GM12878 (cell line): ENCODE measurements around the gene LGALS9B. TPM values are rescaled to one million over a fixed set of nuclear protein-coding genes. Genes with fewer than 3 reads are reported as not detected.
"Not testable (repeated sequence)": the region's sequence is repeated elsewhere in the genome, so short reads cannot be mapped to it uniquely, and the experiment has no call there.

Source experiments
- ATAC-seq: fragments of 200-7000 bp; cut with Tn5 transposase; 3 replicates; pipeline ENCODE4 v1.9.1; 2020; ENCODE audit warnings: mild to moderate bottlenecking, moderate library complexity
- BruUV-seq: library from RNA; stranded (reverse); fragments of 400-500 nt; replicated peaks from 2 replicates; lab custom pipeline; 2021; lab: Mats Ljungman, UMichigan
- CTCF ChIA-PET: fragments of 300-600 bp; sonication (Branson Sonifier 250); formaldehyde crosslinking; extraction: SDS; loops from one replicate; lab custom pipeline; 2021; ENCODE audit warnings: inconsistent platforms; lab: Yijun Ruan, JAX
- POLR2A ChIA-PET: fragments of 350-600 bp; formaldehyde crosslinking; extraction: SDS; loops from one replicate; lab custom pipeline; 2021; ENCODE audit warnings: inconsistent platforms; lab: Charles Lee
- RAD21 ChIA-PET: fragments of 300-600 bp; sonication (Branson Sonifier 250); formaldehyde crosslinking; loops from one replicate; lab custom pipeline; 2023; ENCODE audit warnings: antibody characterized with exemption; ENCODE audit not compliant: unreplicated experiment; lab: Charles Lee
- SMC1A ChIA-PET: fragments of 300-600 bp; sonication (Branson Sonifier 250); formaldehyde crosslinking; loops from one replicate; lab custom pipeline; 2023; ENCODE audit not compliant: unreplicated experiment, uncharacterized antibody; lab: Charles Lee
- DNase-seq: peaks from one replicate; pipeline ENCODE4 v3.0.0-alpha.2; 2011; ENCODE audit warnings: low read depth, low spot score
- FAIRE-seq: peaks from 3 replicates; lab custom pipeline; 2011; peaks lifted over from hg19 to GRCh38; lab: Jason Lieb, UNC
- H2AFZ ChIP-seq: 2 replicates; pipeline ENCODE4 v1.6.0; 2011; ENCODE audit warnings: low read depth, low read length, control low read depth; ENCODE audit not compliant: control insufficient read depth
- H3K27ac ChIP-seq: 2 replicates; pipeline ENCODE4 v1.5.1; 2011; ENCODE audit warnings: control low read depth; ENCODE audit not compliant: control insufficient read depth, insufficient read depth
- H3K27me3 ChIP-seq, 2 experiments: replicated peaks in 1 of 2; 2 replicates each; pipeline versions ENCODE4 v1.6.0 to v1.6.1; 2011; ENCODE audit warnings: low read length in 1 of 2; ENCODE audit not compliant: control insufficient read depth in 2 of 2, insufficient read depth in 2 of 2
- H3K36me3 ChIP-seq, 2 experiments: 2 replicates each; pipeline ENCODE4 v1.5.1; 2011; ENCODE audit warnings: low read length in 1 of 2; ENCODE audit not compliant: control insufficient read depth in 2 of 2, insufficient read depth in 2 of 2
- H3K4me1 ChIP-seq: 2 replicates; pipeline ENCODE4 v1.6.1; 2011; ENCODE audit warnings: mild to moderate bottlenecking, low read length, moderate library complexity, mixed read lengths; ENCODE audit not compliant: control insufficient read depth, insufficient read depth
- H3K4me2 ChIP-seq: 2 replicates; pipeline ENCODE4 v1.6.0; 2011; ENCODE audit warnings: control low read depth; ENCODE audit not compliant: control insufficient read depth, insufficient read depth
- H3K4me3 ChIP-seq: fragments of 200-600 bp; sonication (generic); 2 replicates; pipeline ENCODE4 v1.5.1; 2016
- H3K79me2 ChIP-seq: 2 replicates; pipeline ENCODE4 v1.6.0; 2011; ENCODE audit warnings: low read length; ENCODE audit not compliant: control insufficient read depth, insufficient read depth
- H3K9ac ChIP-seq: 2 replicates; pipeline ENCODE4 v1.8.0; 2011; ENCODE audit warnings: low read length, control low read depth, mixed read lengths; ENCODE audit not compliant: control insufficient read depth, insufficient read depth
- H3K9me3 ChIP-seq: replicated peaks from 3 replicates; pipeline ENCODE4 v1.5.1; 2011; ENCODE audit warnings: mild to moderate bottlenecking, low read length; ENCODE audit not compliant: control insufficient read depth, insufficient read depth
- H4K20me1 ChIP-seq: 2 replicates; pipeline ENCODE4 v1.6.0; 2011; ENCODE audit not compliant: control insufficient read depth, insufficient read depth
- MTA2 ChIP-seq: fragments of 450-650 bp; IDR thresholded peaks from 2 replicates; pipeline ENCODE4 v1.6.1; 2016; ENCODE audit warnings: low read depth, mild to moderate bottlenecking, moderate library complexity
- WGBS: methylation state at CpG from one replicate; pipeline ENCODE4 v1.1.6; 2016; ENCODE audit warnings: low lambda C conversion rate; ENCODE audit not compliant: insufficient replicate concordance, insufficient coverage; ENCODE audit errors: missing lambda C conversion rate; 5-methylcytosine and 5-hydroxymethylcytosine counted together
- in situ Hi-C: fragments of 300-500 bp; cut with MboI; formaldehyde crosslinking; loops from 9 replicates; pipeline ENCODE4 v1.14.3; 2018; ENCODE audit warnings: mixed read lengths
- intact Hi-C: fragments of 100-400 bp; cut with micrococcal nuclease; formaldehyde crosslinking; loops from one replicate; pipeline ENCODE4 v1.14.2; 2022; ENCODE audit not compliant: unreplicated experiment
- polyA plus RNA-seq, 11 experiments: library from polyadenylated mRNA; depleted of rRNA in 4 of 11; unstranded in 6 of 11; stranded (reverse) in 5 of 11; fragments of >200 nt; fragmentation: Nextera tagmentation in 4 of 11; fragmentation: Illumina TruSeq in 1 of 11; extraction: Ambion mirVana in 4 of 11; extraction: Trizol in 1 of 11; gene quantifications; 1 replicate in 1 of 11; 2 replicates in 10 of 11; pipeline versions ENCODE4 v1.2.1 to v1.2.3, GENCODE V29; 2011 to 2016; ENCODE audit warnings: inconsistent platforms in 2 of 11, missing spikeins in 2 of 11, low read depth in 1 of 11
- total RNA-seq, 4 experiments: library from RNA; depleted of rRNA in 3 of 4; stranded (reverse); fragments of >200 nt in 3 of 4; fragmentation: Illumina TruSeq in 1 of 4; extraction: Trizol in 1 of 4; gene quantifications; 2 replicates each; pipeline versions ENCODE4 v1.2.1 to v1.2.3, GENCODE V29; 2013 to 2021

LGALS9B gene
- total and polyA plus RNA-seq, 10 of the 15 experiments (the other 5 are each of a cell fraction or from before 2014, with no cell fraction given): 0.09 to 1.4 (median 0.48) TPM; not detected in 2

- H2AFZ ChIP-seq, FAIRE-seq, BruUV-seq, ATAC-seq, H3K4me1 ChIP-seq, H4K20me1 ChIP-seq, SMC1A ChIA-PET, H3K4me3 ChIP-seq, intact Hi-C loops, H3K36me3 ChIP-seq, RAD21 ChIA-PET, H3K79me2 ChIP-seq, in situ Hi-C loops, H3K9ac ChIP-seq, DNase-seq, CTCF ChIA-PET, H3K9me3 ChIP-seq, POLR2A ChIA-PET, H3K27me3 ChIP-seq, H3K4me2 ChIP-seq, H3K27ac ChIP-seq: not testable (repeated sequence)
- WGBS: no CpG with 5 or more reads among the region's 5 CpGs
- peak; percentile 17; the same call in 1 of the 2 replicates for TF ChIP-seq MTA2
Measured at GRCh38 chr17:20422826-20423225, 44.5 kb downstream of the LGALS9B start.

GRCh38 chr17:20418838-20419237 is 48.5 kb downstream of the LGALS9B start:
- DNase-seq, FAIRE-seq, POLR2A ChIA-PET, H4K20me1 ChIP-seq, H3K4me1 ChIP-seq, RAD21 ChIA-PET, CTCF ChIA-PET, BruUV-seq, in situ Hi-C loops, H3K4me3 ChIP-seq, H3K36me3 ChIP-seq, ATAC-seq, H3K9me3 ChIP-seq, SMC1A ChIA-PET, intact Hi-C loops, H3K27ac ChIP-seq, H3K4me2 ChIP-seq, H3K79me2 ChIP-seq, H3K9ac ChIP-seq, H3K27me3 ChIP-seq, H2AFZ ChIP-seq: not testable (repeated sequence)
- 29% methylated on average over 3 of the region's 8 CpGs for WGBS

- H3K4me3 ChIP-seq, H3K9me3 ChIP-seq, H3K79me2 ChIP-seq, POLR2A ChIA-PET, SMC1A ChIA-PET, ATAC-seq, H3K36me3 ChIP-seq, CTCF ChIA-PET, intact Hi-C loops, RAD21 ChIA-PET, in situ Hi-C loops, H3K9ac ChIP-seq, BruUV-seq, H3K4me2 ChIP-seq, H4K20me1 ChIP-seq, H3K27me3 ChIP-seq, H2AFZ ChIP-seq, DNase-seq, FAIRE-seq, H3K4me1 ChIP-seq, H3K27ac ChIP-seq: not testable (repeated sequence)
- WGBS: 73% methylated on average over 4 of the region's 7 CpGs
Measured at GRCh38 chr17:20417492-20418080, 49.8 kb downstream of the LGALS9B start.

GRCh38 chr17:20416381-20416911 is 50.9 kb downstream of the LGALS9B start:
- FAIRE-seq, DNase-seq: not testable (repeated sequence)

More at GRCh38 chr17:20416381-20416911, 50.9 kb downstream of the LGALS9B start:
- WGBS: 49% methylated on average over 7 of the region's 8 CpGs
- H3K4me3 ChIP-seq, BruUV-seq, H3K4me1 ChIP-seq, SMC1A ChIA-PET, RAD21 ChIA-PET, H3K27me3 ChIP-seq, H3K9ac ChIP-seq, H2AFZ ChIP-seq, ATAC-seq, H3K79me2 ChIP-seq, H3K4me2 ChIP-seq, CTCF ChIA-PET, in situ Hi-C loops, H3K36me3 ChIP-seq, intact Hi-C loops, H3K9me3 ChIP-seq, H3K27ac ChIP-seq, POLR2A ChIA-PET, H4K20me1 ChIP-seq: not testable (repeated sequence)
